KOPT-K1 (cell line): ENCODE data around the gene NHSL1.

Experiments used
- H3K27ac ChIP-seq: fragments of 200-600 bp; sonication (generic); 2 replicates; pipeline ENCODE4 v1.5.1; 2016; ENCODE audit warnings: antibody characterized with exemption, mild to moderate bottlenecking, low read depth, low read length; ENCODE audit not compliant: poor library complexity, severe bottlenecking
- H3K36me3 ChIP-seq: fragments of 200-600 bp; sonication (generic); 2 replicates; pipeline ENCODE4 v1.5.1; 2017; ENCODE audit warnings: antibody characterized with exemption, mild to moderate bottlenecking, low read length, moderate library complexity; ENCODE audit not compliant: insufficient read depth
- H3K9me3 ChIP-seq: fragments of 200-600 bp; sonication (generic); 2 replicates; pipeline ENCODE4 v1.5.1; 2017; ENCODE audit warnings: antibody characterized with exemption, low read length, mild to moderate bottlenecking; ENCODE audit not compliant: insufficient read depth, poor library complexity, severe bottlenecking

NHSL1 gene, protein sequence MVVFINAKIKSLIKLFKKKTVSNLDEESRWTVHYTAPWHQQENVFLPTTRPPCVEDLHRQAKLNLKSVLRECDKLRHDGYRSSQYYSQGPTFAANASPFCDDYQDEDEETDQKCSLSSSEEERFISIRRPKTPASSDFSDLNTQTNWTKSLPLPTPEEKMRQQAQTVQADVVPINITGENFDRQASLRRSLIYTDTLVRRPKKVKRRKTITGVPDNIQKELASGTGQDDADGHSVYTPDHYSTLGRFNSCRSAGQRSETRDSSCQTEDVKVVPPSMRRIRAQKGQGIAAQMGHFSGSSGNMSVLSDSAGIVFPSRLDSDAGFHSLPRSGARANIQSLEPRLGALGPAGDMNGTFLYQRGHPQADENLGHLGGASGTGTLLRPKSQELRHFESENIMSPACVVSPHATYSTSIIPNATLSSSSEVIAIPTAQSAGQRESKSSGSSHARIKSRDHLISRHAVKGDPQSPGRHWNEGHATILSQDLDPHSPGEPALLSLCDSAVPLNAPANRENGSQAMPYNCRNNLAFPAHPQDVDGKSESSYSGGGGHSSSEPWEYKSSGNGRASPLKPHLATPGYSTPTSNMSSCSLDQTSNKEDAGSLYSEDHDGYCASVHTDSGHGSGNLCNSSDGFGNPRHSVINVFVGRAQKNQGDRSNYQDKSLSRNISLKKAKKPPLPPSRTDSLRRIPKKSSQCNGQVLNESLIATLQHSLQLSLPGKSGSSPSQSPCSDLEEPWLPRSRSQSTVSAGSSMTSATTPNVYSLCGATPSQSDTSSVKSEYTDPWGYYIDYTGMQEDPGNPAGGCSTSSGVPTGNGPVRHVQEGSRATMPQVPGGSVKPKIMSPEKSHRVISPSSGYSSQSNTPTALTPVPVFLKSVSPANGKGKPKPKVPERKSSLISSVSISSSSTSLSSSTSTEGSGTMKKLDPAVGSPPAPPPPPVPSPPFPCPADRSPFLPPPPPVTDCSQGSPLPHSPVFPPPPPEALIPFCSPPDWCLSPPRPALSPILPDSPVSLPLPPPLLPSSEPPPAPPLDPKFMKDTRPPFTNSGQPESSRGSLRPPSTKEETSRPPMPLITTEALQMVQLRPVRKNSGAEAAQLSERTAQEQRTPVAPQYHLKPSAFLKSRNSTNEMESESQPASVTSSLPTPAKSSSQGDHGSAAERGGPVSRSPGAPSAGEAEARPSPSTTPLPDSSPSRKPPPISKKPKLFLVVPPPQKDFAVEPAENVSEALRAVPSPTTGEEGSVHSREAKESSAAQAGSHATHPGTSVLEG (N-terminal part only)

DNA sequence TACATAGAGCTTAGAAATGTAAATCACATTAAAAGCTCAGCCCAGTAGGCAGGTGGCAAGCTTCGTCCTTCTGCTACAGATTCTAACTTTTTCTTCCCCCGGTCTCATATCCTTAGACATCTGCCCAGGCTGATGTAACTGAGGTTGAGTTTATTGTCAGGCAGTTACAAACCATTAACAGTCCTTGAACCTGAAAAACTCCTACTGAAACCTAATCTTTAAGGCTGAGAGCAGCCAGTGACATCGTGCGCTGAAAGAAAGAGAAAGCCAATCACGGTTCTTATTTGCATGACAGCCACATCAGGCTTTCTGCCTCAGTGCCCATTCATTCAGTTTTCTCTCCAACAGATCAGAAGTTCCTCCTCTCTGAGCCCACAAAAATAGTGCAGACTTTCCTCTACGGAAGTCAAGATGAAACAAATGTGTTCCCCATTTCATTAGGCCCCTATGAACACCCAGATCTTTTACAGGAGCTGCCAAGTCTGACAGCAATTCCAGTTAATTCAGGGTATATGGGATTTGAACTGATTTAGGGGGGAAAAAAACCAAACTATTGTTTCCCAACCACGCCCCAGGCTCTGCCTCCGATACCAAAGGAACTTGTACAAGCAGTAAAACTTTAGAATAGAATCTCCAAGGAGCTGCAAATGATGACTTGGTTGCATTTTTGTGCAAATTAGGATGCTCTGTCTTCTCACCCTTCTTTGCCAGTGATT, at the start of gene NHSL1:
TSS of gene NHSL1 (minus strand) at position 192 of the 716 bp plus-strand sequence. CDS start 204 bp downstream, outside the sequence.
- Histone ChIP-seq H3K9me3 (no peaks in the 10 kb centered on the region), H3K36me3 (no peaks in the 10 kb centered on the region), H3K27ac (no peak within 1 kb of the TSS)

DNA sequence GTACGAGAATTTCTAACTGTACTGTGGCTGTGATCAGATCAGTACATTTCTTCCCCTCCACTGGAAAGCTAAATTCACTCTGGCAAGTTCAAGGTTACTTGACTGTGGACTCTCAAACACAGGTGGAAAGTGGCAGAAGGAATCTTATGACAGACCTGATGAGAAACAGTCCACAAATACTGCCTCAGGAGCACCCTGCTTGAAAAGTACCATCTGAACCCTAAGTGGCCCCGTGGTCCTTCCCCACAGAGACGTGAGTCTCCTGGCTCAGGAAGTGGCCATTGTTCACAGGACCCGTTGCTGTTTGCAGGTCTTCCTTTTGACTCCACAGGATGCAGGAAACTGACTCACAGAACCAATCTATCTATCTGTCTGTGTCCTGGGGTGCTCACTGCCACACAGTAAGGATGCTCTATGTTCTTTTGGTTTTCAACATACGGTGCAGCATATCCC, 47.5 kb upstream of the NHSL1 start:
- H3K9me3 ChIP-seq: no peaks in the 10 kb centered on the region

DNA sequence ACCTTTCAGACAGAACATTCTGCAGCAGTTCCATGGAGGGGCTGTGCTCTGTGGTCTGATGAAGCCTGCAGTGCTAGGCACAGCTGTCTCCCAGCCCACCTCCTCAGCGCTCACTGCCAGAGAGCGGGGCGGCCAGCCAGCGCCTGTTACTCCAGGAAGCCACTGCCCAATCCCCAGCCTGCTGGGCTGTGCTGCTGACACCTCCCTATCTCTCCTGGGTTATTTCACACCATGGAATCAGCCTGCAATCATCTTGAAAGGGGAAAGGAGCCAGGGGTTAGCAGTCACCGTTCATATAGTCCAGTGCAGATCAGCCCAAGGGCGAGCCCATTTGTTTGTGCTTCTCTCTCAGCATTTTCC, 46.3 kb upstream of the NHSL1 start:
- Histone ChIP-seq H3K9me3 (no peaks in the 10 kb centered on the region), H3K27ac (no peak overlapping the region), H3K36me3 (no peaks in the 10 kb centered on the region)

More for the DNA sequence above, 47.5 kb upstream of the NHSL1 start:
- H3K36me3 ChIP-seq: no peaks in the 10 kb centered on the region
- H3K27ac ChIP-seq: no peak overlapping the region

DNA sequence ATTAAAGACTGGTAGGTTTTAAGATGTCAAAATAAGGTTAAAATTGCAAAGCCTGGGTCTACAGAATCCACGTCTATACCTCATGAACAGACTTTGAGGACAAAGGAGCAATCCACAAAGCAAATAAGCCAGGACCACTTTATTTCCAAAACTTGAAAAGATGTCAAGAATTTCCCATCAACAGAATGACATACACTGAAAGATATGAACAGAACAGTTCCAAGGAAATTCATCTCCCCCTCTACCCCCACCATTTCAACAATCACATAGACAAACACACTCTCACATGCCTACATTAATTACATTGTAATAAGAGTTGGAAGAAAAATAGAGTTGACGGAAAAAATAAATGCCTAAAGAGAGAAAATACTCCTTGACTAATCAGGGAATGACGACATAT, 45.2 kb upstream of the NHSL1 start:
- Histone ChIP-seq H3K9me3 (no peaks in the 10 kb centered on the region), H3K36me3 (no peaks in the 10 kb centered on the region), H3K27ac (no peak overlapping the region)

DNA sequence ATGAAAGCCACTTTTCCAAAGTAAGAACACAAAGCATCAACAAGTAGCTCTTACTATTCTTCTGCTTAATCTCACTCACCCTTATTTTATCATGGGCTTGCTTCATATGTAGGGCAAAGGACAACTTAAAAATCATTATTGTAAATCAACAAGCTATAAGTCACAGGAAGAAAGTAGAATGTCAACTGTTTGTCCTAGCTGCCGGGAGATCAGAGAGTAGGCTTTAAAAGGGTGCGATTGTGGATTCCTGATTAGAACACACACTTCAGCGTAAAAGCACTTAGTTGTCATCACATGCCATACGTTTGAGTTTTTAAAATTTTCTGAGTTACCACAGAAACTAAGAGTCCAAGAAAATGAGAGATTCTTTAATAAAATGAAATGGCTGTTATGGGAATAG, 44.4 kb upstream of the NHSL1 start:
- Histone ChIP-seq H3K27ac (no peak overlapping the region), H3K36me3 (no peaks in the 10 kb centered on the region), H3K9me3 (no peaks in the 10 kb centered on the region)

DNA sequence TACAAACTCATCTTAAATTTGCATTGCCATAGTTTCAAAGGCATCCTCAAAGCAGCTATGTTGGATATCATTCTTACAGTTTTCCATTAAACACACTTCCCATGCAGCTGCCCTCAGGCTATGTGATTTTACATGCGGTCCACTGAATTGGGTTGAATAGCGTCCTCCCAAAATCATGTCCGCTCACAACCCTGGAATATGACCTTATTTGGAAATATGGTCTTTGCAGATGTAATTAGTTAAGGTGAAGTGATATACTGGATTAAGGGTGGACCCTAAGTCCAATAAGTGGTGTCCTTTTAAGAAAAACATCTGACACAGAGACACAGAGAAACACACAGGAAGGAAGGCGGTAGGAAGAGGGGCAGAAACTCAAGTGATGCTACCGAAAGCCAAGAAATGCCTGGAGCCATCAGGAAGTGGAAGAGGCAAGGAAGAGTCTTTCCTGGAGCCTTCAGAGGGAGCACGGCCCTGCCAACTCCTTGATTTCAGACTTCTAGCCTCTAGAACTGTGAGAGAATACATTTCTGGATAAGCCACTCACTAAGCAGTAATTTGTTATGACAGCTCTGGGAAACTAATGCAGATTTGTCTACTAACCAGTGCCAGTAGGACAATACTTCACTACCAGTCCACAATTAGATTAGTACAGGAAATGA, 42.7 kb upstream of the NHSL1 start:
- Histone ChIP-seq H3K36me3 (no peaks in the 10 kb centered on the region), H3K27ac (no peak overlapping the region), H3K9me3 (no peaks in the 10 kb centered on the region)

DNA sequence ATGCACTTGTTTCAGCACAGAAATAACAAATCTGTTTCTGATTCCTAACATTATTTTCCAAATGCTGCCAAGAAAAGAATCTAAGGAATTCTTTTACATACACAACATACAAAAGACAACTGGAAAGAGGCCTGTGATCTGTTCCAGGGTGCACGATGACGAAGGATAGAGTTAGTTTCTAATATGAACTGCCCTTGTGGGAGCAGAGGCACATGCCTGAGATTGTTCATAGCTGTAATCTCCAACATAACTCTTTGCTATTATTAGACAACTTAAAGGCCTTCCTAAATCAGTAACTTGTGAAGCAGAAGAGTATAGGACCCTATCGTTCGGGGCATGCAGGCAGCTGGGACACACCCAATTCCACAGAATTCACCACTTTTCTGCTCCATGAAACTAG, 41.2 kb upstream of the NHSL1 start:
- H3K36me3 ChIP-seq: no peaks in the 10 kb centered on the region
- no peak overlapping the region for H3K27ac ChIP-seq
- no peaks in the 10 kb centered on the region for H3K9me3 ChIP-seq

DNA sequence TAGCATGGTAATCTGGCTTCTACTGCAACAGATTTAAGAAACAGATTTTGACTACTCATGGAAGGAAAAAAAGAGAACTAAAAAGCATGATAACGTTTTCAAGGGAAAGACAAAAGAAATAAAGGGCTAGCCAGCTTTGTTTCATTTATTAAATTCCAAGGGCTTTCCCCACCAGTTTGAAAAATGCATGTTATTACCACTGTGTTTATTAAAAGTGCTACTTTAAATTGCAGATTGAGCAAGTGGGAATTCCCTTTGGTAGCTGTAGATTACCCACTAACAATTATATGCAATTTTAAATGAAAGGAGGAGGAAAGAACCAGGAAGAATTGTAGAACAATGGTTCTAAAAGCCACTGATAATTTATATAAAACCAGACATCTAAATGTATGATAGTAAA, 40.6 kb upstream of the NHSL1 start:
- Histone ChIP-seq H3K36me3 (no peaks in the 10 kb centered on the region), H3K27ac (no peak overlapping the region), H3K9me3 (no peaks in the 10 kb centered on the region)

DNA sequence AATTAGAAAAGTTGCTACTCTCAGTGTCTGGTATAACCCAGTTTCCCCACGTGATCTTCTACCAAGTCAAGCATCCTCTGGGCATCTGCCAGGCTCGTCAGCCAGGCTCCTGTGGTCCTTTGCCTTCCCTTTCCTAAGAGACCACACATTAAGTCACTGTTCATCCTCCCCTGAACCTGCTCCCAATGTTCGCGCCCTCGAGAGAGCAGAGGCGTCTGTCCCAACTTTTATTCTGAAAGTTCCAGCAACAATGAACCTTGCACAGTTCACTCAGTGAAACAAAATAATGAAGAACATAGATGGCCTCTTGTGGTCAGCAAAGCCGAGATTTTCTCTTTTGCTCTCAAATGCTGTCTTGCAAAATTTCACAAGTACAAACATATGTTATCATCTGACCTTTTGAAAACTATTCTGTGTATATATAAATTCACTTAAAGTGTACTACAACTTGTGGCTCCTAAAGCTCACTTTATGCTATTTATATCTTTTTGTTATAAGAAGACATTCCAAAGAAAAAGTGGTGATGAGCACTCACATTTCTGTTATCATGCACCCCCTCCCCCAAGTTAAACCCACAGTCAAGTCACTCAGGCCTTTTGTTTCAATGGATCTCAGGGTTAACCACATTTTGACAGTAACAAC, 39.2 kb upstream of the NHSL1 start:
- Histone ChIP-seq H3K27ac (no peak overlapping the region), H3K36me3 (no peaks in the 10 kb centered on the region), H3K9me3 (no peaks in the 10 kb centered on the region)

DNA sequence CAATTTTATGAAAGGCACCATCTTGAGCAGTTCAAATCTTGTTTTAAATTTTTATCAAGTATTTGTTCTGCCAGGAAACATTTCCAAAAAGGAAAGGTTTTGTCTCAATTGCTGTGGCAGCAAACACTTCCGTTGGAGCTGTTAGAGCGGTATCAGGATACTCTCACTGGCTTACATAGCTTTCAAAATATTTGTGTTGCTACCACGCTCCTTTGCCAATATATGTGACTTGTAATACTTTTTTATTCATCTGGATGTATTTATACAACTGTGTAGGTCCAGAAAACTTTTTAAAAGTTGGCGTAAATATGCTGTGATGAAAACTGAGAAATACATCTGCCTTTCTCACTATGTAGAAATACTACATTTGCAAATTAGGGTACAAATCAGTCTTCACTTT, 37.8 kb upstream of the NHSL1 start:
- Histone ChIP-seq H3K27ac (no peak overlapping the region), H3K36me3 (no peaks in the 10 kb centered on the region), H3K9me3 (no peaks in the 10 kb centered on the region)

DNA sequence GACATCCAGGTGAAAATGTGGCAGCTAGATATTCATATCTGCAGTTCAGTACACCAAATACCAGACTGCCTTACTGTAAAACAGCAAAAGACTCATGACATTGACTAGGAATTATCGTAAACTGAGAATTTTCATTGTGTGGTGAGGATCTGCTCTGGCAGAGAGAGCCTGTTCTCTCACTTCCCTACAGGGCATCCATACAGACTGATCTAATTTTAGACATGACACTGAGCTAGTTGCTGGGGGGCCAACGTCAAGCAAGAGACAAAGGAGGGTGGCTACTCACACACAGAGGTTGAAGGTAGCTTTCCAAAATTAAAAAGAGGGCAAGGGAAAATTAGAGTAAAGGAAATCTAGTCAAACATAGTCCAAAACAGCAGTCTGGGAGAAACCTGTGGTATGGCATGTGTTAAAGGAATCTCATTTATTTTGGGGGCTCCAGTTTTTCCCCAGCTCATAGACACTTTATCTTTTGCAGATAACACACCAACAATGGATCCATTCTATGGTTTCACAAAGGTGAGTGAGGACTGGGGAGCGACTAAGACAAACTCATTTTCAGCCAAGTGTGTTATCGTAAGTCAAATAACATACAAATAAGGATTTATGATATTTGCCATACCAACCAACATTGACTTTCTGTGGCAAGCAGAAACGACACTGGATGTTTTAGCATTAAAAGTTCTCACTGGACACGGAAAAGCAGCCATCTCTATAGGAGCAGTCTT, 36.6 kb upstream of the NHSL1 start:
- no peaks in the 10 kb centered on the region for H3K9me3 ChIP-seq
- no peak overlapping the region for H3K27ac ChIP-seq
- no peaks in the 10 kb centered on the region for H3K36me3 ChIP-seq

DNA sequence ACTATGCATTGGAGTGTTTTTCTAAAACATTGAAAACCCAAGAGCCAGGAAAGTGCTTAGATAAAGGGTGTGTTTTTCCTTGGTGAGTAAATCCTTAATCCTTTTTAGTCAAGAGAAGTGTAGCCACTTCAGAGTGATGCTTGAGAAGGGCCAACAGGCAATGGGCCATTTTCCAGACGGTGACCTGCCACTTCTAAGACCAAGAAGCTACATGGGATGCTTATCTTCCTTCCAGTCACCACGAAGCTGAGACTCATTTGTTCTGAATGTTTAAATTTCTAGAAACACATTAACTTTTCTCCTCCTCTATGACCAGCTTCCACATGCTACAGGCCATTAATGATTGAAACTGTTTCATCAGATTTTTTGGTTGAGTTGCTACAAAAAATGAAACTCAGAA, 34.4 kb upstream of the NHSL1 start:
- Histone ChIP-seq H3K27ac (no peak overlapping the region), H3K9me3 (no peaks in the 10 kb centered on the region), H3K36me3 (no peaks in the 10 kb centered on the region)

DNA sequence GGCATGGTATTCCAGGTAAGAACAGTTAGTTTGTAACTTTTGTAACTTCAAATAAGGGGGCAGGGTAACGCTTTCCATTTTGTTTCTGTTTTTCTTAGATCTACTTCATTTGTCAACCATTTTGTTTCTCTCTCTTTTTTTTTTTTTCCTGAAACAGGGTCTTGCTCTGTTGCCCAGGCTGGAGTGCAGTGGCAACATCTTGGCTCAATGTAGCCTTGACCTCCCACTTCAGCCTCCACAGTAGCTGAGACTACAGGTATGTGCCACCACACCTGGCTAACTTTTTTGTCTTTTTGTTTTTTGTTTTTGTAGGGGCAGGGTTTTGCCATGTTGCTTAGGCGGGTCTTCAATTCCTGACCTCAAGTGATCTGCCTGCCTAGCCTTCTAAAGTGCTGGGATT, 32.1 kb upstream of the NHSL1 start:
- no peaks in the 10 kb centered on the region for H3K36me3 ChIP-seq
- no peaks in the 10 kb centered on the region for H3K9me3 ChIP-seq
- no peak overlapping the region for H3K27ac ChIP-seq
